ENCODE results near the gene WDR91.
"Not testable (repeated sequence)": the region's sequence is repeated elsewhere in the genome, so short reads cannot be mapped to it uniquely, and the experiment has no call there.

The WDR91 gene

DNA sequence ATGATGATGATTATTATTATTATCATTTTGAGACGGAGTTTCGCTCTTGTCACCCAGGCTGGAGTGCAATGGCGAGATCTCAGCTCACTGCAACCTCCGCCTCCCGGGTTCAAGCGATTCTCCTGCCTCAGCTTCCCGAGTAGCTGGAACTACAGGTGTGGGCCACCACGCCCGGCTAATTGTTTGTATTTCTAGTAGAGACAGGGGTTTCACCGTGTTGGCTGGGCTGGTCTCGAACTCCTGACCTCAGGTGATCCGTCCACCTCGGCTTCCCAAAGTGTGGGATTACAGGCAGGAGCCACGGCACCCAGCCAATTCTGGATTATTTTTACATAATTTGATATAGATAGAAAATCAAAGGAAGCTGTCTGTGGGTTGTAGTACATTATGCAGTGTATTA is 22.8 kb upstream of the WDR91 start:
- FAIRE-seq; DNase-seq (ENCODE audit: low spot score): not testable (repeated sequence)

DNA sequence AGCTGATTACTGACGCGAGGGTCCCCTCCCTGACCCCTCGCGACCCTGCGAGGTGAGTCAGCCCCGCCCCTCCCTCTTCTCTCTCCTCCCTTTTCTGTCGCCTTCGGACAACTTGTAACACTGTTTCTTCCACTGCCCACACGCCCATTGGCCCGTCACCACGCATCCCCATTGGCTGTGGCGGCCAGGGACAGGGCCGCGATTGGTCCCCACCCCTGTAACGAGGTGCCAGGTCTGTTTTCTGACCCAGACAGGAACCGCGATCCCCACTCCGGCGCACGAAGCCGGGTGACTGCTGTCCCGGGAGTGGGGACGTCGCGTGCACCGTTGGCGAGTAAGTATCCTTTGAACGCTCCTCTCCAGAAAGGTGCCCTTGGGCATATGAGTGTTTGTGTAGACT is 22.2 kb upstream of the WDR91 start, which contains the start of gene STRA8:
STRA8 (plus strand) TSS at position 269 of the 400 bp plus-strand sequence. CDS start 6,687 bp downstream, outside the sequence.
- FAIRE-seq (no peak), DNase-seq (ENCODE audit: low spot score) (no peak)

DNA sequence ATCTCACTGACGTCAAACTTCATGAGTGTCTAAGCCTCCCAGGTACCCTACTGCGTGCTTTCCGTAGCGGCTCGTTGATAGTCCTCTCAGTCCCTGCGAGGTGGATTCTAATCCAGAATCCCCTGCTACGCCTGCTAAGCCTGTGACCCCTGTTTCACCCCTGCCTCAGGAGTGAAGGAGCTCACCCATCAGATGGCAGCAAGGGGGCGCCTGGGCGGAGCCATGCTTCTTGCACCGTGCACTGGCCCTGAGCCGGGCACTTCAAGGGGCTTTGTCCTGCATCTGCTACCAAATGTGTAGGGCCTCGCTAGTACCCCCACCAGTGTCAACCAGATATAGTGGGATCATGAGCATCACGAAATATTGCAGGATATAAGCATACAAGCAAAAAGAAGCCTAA is 21.4 kb upstream of the WDR91 start:
- FAIRE-seq: no peak

DNA sequence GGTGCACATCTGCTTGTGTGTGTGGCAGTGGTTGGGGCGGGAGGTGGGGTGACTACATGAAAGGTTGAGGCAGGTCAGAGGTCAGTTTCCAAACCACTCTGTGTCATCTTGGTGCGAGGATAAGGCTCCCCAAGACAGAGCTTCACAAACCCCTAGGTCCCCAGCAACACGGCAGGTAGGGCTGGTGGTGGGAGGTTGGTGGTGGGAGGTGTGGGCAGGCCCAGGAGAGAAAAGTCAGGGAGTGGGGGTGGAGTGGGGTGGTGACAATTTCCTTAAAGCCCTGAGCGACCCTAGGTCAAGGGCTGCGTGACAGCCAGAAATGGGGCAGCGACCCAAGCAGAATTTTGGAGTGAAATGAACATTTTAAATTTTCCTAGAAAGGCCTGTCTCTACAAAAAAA is 20.8 kb upstream of the WDR91 start:
- DNase-seq (ENCODE audit: low spot score): no peak
- no peak for FAIRE-seq

More for the DNA sequence above, 21.4 kb upstream of the WDR91 start:
- no peak for DNase-seq (ENCODE audit: low spot score)

DNA sequence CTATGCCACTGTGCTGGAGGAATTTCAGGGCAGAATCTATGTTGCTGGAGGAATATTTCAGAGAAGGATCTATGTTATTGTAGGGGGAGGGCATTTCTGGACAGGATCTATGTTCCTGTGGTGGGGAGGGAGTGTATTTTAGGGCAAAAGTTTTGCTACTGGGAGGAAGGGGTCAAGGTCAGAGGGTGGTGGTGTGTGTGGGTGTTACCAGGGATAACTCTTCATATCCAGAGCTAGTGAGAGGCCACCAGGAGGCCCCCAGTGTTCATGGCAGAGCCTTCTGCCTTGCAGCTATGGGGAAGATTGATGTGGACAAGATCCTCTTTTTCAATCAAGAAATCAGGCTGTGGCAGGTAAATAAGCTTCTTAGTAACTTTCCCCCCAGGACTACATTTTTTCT is 20.4 kb upstream of the WDR91 start:
- FAIRE-seq (no peak), DNase-seq (ENCODE audit: low spot score) (no peak)

DNA sequence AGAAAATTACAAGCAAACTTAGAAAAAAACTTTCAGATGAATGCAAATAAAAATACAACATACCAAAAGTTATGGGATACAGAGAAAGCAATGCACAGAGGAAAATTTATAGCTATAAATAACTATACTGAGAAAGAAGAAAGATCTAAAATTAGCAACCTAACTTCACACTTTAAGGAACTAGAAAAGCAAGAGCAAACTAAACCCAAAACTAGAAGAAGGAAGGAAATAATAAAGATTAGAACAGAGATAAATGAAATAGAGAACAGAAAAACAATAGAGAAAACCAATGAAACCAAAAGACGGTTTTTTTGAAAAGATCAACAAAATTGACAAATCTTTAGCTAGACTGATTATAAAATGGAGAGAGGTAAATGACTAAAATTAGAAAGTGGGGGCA is 12.7 kb upstream of the WDR91 start:
- FAIRE-seq (no peak), DNase-seq (ENCODE audit: low spot score) (no peak)

DNA sequence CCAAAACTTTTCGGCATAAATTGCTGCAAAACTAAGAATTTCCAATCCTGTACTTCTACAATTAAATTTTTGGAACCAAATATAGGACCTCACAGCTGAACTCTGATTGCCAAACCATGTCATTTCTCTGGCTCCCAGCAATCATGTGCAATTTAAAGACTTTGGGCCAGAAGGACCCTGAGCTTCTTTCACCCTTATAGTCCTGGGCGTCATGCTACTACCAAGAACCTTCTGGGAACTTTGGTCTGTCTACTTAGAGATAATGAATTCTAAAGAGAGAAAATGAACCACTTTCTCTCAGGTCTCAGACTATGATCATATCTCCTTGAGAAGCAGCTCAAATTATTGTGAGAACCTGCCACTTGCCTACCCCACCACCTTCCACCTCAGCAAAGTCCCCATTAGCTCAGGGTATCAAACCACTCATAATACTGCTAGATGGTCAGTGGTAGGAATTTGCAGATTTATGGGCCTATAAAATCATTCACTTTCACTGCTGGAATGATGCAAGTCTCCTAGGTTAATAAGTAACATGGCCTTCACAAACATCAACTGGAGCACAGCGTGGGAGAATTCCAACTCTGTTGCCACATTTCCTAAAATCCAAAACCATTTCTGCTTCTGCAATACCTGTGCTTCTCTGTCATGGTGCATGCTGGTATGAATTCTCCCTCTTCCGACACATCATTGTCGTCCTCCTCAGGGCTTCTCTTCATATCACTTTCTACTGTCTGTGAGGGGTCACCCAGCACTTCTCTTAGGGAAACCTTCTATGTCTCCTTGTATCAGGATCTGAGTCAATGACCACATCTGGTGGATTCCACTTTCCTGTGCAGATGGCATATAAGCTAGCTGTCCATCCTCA is 6.6 kb upstream of the WDR91 start:
- DNase-seq (ENCODE audit: low spot score): no peak
- FAIRE-seq: no peak

DNA sequence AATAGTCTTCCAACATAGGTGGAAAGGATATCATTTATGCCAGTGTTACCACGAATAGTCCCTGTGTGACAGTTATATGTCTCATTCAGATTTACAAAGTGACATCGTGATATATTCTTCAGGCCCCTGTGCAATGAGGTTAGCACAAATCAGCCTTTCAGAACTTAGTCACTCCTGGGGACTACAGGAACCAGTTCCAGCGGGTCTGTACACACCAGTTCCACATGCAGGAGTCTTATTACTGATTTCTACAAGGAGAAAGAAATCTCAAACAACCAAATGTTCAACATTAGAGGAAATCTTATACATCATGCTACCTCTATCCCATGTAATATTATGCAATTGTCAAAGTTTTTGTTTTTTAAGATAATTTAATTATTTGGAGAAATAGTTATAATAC is 4.4 kb upstream of the WDR91 start:
- FAIRE-seq: no peak
- no peak for DNase-seq (ENCODE audit: low spot score)

DNA sequence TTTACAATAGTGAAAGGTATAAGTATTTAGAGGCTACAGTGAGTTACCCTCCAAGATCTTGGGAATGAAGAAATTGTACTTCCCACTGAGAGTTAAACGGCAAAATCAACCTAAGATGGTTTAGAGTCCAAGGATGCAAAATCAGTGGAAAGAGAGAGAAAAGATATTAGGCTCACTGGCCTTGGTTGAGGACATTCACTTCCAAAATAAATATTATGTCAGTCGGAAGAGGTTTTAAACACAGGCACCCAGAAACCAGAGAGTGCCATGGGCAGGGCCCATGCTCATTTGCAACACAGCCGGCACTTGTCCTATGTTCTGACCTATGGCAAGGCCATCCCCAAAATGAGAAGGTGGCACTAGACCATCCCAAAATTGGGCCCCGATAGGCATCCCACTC is 3.9 kb upstream of the WDR91 start:
- FAIRE-seq: no peak

DNA sequence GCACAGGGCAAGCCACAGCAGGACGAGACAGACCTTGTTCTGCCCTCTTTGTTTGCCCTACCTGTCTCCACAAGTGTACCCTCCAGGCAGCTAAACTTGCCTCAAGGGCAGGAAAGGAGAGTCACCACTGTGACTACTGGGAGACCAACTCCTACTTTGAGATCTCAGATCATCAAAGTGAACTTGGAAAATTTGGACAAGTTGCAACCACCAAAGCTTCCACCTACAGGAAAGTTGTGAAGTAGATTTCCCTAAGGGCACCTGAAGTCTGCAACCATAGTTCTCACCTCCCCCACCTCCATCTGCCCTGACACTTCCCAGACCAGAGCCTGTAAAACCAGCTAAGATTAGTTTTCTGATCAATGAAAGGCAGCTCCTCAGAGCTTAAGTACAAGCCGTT is 2.5 kb upstream of the WDR91 start:
- no peak for DNase-seq (ENCODE audit: low spot score)
- no peak for FAIRE-seq

More for the DNA sequence above, 3.9 kb upstream of the WDR91 start:
- no peak for DNase-seq (ENCODE audit: low spot score)

DNA sequence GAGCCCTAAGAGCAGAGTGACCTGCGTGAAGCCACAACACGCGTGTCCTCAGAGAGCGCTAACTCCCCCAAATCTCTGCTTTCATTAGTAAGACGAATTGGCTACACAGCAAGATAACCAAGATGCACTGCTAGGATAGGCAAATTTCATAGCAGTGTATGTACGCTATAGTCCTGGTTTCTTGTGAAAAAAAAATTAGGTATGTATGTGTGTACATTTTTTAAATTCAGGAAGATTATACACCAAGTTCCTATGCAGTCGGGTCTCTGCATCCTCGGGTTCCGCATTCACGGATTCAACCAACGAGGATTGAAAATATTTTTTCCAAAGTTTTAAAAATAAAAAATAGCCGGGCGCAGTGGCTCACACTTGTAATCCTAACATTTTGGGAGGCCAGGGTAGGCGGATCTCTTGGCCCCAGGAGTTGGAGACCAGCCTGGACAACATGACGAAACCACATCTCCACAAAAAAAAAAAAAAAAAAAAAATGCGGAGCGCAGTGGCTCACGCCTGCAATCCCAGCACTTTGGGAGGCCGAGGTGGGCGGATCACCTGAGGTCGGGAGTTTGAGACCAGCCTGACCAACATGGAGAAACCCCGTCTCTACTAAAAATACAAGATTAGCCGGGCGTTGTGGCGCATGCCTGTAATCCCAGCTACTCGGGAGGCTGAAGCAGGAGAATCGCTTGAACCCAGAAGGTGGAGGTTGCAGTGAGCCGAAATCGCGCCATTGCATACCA is 790 bp upstream of the WDR91 start:
- FAIRE-seq; DNase-seq (ENCODE audit: low spot score): not testable (repeated sequence)

DNA sequence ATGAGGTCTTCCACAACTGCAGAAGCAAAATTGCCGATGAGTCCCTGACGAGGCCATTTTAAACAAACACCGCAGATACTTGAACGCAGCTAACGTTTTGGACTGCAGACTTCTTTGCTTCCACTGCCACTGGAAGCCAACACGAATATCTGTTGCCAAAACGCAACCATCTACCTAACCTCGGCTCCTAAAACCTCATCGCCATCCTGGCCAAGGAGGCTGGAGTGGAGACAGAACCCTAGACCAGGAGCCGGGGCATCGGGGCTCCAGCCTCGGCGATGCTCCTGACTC is 493 bp downstream of the WDR91 start:
- FAIRE-seq: no peak
- peak; percentile 14 for DNase-seq (ENCODE audit: low spot score)

DNA sequence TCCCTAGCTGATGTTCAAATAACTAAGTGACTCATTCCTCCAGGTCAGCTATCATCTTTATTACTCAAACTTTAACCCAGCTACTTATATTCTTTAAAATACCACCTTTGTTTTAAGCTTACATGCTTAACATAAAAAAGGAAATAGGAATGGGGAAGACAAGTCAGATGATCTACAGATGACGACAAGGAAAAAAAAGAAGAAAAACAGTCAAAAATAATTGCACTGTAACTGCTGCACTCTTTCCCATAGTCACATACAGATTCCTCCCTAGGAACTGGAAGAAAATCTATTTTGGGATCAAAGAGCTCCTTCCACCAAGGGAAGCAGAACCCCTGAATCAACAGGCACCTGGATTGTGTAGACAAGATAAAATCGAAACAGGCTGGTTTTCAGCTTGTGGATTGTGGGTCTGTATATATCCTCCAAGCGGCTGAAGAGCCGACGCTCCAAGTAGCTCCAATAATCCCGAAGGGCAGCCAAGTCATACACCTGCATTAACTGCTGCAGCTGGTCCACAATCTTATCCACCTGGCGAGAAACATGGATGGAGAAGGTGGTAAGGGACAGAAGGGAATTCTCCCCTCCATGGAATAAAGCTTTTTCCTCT is 2.0 kb downstream of the WDR91 start:
- FAIRE-seq: no peak
- no peak for DNase-seq (ENCODE audit: low spot score)

DNA sequence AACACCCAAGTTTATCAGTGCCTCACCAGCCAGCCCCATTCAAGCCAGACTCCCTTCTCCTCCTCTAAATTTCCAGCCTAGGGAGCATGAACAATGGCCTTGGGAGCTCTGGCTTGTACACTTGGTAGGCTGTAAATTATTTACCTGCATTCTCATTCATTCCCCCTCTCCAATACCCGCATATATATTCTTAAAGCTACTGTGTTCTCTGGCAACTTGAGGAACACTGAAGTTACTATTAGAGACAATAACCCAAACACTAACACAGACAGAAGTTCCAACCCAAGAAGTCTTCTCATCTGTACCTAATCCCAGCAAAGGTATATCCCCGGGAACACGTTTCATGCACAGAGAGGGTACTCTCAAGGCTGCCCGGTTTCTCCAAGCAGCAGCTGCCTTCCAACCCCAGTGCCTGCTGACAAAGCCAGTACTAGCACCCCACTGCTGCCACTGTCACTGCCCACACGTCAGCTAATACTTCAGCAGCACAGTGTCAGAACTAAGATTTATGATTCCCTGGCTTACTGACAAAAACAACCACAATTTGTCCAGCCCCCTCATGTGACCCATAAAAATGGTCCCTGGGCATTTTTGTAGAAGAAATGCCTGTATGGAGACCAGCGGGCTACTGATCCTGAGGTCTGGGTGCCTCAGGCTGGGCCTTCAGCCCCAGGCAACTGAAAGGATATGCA is 3.1 kb downstream of the WDR91 start:
- no peak for DNase-seq (ENCODE audit: low spot score)
- FAIRE-seq: no peak

DNA sequence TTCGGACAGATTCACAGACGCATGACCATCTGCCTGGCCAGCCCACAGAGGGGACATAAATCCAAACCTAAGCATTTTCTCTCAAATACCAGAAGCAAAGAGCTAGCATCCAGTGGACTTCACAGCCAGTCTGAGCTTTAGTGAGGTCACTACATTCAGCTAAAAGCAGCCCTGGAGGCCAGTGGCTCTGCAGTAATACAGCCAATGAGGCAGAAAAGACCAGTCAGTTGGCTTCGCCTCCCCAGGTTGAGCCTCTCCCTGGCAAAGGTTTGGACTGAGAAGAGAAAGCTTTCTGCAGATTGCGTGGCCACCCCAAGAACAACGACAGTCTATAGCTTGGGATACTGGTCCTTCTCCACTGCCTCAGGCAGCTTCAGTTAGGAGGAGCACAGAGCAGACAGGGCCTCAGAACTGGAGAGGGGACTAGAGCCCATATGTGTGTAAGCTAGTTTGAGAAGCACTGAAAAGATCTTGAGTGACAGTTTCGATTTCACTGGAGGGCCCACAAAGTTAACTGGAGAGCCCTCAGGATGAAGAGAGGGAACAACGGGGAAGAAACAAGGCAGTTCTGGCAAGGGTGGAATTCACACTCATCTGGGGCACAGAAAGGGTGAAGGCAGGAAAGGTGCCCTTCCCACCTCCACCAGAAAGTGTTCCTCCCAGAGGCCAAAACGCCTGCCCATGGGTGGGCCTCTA is 3.8 kb downstream of the WDR91 start:
- FAIRE-seq: no peak
- no peak for DNase-seq (ENCODE audit: low spot score)

DNA sequence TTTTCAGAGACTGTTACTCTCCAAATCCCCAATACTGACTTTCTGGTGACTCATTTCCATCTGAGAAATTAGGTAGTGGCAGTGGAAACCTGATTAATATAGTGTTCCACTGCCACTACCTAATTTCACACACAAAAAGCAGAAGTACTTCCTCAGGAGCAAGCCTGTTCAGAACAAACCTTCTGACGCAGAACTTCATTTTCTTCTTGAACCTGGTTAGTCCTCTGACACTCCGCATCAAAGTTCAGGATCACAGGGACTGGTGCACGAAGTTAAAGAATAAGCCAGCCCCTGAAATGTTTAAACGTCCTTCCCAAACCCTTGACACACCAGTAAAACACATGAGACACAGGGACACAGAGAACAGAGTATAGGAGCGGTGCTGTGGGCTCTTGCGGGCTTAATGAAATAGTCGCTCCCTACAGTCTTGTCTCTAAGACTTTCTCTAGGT is 4.4 kb downstream of the WDR91 start:
- FAIRE-seq (no peak), DNase-seq (ENCODE audit: low spot score) (no peak)

DNA sequence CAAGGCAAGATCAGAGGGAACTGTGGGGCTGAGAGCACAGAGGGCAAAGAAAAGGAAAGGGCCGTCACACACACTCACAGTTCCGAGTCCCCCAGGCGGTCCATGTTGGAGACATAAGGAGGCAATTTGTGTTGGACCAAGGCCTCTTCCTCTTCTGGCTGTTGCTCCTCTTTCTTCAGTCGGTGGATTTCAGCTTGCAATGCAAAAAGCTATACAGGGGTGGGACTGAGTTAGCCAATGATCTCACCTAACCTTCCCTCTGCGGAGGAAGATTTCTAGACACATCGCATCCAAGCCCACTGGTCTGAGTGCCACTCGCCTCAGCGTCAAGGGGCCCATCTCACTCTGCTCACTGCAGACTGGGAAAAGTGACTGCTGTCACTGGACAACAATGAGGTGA is 5.5 kb downstream of the WDR91 start:
- DNase-seq (ENCODE audit: low spot score) (no peak), FAIRE-seq (no peak)

DNA sequence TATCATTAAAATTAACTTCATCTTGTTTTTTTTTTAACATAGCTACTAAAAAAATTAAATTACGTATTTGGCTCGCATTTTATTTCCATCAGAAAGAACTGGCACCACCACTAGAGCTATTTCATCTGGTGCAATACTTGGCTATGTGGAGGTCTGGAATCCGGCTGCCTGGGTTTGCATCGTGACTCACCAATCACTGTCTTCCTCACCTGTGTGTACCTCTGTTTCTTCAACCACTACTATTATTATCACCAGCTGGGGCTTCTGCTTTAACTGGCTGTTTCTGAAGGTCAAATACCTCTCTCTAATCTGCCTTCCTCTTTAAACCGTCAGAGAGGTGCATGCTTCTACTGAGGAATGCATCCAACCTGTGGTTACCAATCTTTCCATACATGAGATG is 6.5 kb downstream of the WDR91 start:
- DNase-seq (ENCODE audit: low spot score) (no peak), FAIRE-seq (no peak)

DNA sequence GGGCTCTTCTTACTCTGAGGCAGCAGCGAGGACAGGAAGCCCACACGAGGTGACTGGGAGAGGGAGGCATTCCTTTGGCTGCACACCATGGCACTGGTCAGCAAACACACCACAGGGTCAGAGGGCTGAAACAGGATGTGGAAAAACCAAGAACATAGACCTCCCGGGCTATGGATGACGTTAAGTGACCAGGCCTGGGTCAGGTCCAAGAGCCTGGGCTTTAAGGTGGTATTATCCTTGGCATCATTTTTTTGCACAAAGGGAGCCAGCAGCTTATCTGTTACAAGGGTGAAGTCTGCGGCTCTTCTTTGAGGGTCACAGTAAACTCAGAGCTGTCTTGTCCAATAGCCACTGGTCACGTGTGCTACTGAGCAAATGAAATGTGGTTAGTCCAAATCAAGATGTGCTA is 7.0 kb downstream of the WDR91 start:
- no peak for FAIRE-seq
- DNase-seq (ENCODE audit: low spot score): no peak

DNA sequence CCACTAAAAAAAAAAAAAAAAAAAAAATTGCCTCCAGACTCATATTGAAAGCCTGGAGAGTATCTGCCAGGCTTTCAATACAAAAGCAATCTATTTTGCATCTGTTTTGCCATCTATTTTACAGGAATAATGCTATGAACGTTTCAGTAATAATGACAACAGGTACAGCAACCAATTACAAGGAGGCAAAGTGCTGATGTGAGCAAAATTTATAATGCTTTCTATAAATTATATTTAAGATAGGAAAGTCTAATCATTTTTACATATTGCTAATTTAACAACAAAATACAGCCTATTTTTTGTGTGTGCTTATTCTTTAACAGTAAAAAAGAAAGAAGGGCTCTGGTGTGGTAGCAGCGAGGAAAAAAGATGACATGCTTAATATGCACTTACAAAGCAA is 10.0 kb downstream of the WDR91 start:
- FAIRE-seq: no peak
- DNase-seq (ENCODE audit: low spot score): no peak

DNA sequence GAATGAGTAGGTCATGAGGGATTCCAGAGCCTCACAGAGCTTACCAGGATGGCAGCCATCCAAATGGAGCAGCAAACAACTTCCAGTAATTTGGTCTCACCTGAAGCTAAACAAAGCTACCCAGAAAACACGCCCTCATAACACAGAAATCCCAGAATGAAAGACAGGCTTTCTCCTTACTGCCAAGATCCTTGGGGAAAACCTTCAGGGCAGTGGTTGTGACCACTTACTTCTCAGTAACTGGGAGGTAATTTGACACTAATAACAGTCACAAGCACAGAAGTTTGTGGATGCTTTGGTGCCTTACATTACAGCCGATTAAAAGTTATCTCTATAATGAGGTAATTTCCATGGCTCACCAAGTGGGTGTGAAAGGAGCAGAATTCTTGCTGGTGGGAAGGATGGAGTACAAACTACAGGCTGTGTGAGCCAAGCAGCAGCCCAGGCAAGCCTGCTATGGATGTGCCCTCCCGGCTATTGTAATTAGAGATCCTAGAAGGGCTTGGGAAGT is 10.4 kb downstream of the WDR91 start:
- FAIRE-seq: no peak
- DNase-seq (ENCODE audit: low spot score): no peak
